Measurements from ENCODE around the gene HIPK2.

HIPK2 gene

DNA sequence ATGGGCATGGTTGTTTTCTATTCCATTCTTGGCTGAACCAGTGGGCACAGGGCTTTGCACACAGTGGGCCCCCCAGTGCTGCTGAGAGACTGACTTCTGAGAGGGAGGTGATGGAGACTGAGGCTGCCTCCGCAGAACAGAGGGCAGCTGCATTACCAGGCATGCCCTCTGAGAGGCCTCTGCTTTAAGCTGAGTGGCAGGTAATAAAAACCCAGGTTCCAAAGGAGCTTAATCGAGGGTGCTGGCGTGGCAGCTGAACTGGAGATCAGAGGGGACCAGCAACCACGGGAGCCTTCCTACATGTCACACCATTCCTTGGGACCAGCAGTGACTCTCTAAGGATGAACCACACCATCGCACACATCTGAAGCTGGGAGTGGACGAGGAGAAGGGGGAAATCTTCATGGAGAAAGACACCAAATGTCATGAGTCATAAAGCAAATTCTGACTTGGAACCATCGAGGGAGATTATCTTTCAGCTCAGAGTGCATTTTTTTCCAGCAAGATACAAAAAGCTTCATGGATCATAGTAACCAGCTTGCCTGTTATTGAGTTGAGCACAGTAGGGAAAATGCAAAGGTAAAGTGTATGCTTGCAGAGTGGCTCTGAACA is 24.6 kb downstream of the HIPK2 start:
- TF ChIP-seq, protein P1, sequence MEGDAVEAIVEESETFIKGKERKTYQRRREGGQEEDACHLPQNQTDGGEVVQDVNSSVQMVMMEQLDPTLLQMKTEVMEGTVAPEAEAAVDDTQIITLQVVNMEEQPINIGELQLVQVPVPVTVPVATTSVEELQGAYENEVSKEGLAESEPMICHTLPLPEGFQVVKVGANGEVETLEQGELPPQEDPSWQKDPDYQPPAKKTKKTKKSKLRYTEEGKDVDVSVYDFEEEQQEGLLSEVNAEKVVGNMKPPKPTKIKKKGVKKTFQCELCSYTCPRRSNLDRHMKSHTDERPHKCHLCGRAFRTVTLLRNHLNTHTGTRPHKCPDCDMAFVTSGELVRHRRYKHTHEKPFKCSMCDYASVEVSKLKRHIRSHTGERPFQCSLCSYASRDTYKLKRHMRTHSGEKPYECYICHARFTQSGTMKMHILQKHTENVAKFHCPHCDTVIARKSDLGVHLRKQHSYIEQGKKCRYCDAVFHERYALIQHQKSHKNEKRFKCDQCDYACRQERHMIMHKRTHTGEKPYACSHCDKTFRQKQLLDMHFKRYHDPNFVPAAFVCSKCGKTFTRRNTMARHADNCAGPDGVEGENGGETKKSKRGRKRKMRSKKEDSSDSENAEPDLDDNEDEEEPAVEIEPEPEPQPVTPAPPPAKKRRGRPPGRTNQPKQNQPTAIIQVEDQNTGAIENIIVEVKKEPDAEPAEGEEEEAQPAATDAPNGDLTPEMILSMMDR (IDR thresholded peaks at IDR 0.05): no peak
- H3K9ac ChIP-seq: no peak overlapping the region

DNA sequence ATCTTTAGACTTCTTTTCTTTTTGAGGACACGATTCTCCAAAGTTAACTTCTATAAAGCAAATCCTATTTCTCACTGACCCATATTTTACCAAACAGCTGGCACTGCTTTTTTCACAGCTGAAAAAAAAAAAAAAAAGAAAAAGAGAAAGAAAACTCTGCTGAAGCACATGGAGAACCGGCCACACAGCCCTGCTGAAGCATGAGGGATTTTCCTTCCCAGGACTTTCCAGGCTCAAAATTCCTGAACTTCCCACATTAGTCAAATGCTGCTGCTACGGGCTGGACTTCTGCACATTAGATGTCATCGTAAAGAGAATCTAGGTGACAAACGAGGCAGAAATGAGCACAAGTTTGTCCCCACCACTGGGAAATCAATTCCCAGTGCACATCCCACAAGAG is 25.2 kb downstream of the HIPK2 start:
- Histone ChIP-seq H3K27me3 (ENCODE audit: control insufficient read depth, insufficient read depth, low read length) (no peaks in the 10 kb centered on the region), H3K4me3 (ENCODE audit: low read depth, low read length) (no peak overlapping the region), H3K9me3 (ENCODE audit: control insufficient read depth, low read length) (no peaks in the 10 kb centered on the region), H2AFZ (no peak overlapping the region), H3K36me3 (ENCODE audit: control insufficient read depth, insufficient read depth, low read length) (no peaks in the 10 kb centered on the region), H3K27ac (no peak overlapping the region), H3K9ac (no peak overlapping the region), H3K4me2 (ENCODE audit: low read length) (no peak overlapping the region), H3K4me1 (peaks cover 3% of the 10 kb centered on the region), H3K79me2 (peaks cover 78% of the 10 kb centered on the region)
- TF ChIP-seq, protein P1 (IDR thresholded peaks at IDR 0.05): no peak

More for the DNA sequence above, 24.6 kb downstream of the HIPK2 start:
- H2AFZ ChIP-seq: no peak overlapping the region
- no peaks in the 10 kb centered on the region for H3K36me3 ChIP-seq (ENCODE audit: control insufficient read depth, insufficient read depth, low read length)
- no peaks in the 10 kb centered on the region for H3K9me3 ChIP-seq (ENCODE audit: control insufficient read depth, low read length)
- no peak overlapping the region for H3K27ac ChIP-seq
- H3K4me3 ChIP-seq (ENCODE audit: low read depth, low read length): no peak overlapping the region
- H3K4me1 ChIP-seq: peaks cover 3% of the 10 kb centered on the region
- H3K79me2 ChIP-seq: peaks cover 80% of the 10 kb centered on the region
- H3K27me3 ChIP-seq (ENCODE audit: control insufficient read depth, insufficient read depth, low read length): no peaks in the 10 kb centered on the region
- no peak overlapping the region for H3K4me2 ChIP-seq (ENCODE audit: low read length)

DNA sequence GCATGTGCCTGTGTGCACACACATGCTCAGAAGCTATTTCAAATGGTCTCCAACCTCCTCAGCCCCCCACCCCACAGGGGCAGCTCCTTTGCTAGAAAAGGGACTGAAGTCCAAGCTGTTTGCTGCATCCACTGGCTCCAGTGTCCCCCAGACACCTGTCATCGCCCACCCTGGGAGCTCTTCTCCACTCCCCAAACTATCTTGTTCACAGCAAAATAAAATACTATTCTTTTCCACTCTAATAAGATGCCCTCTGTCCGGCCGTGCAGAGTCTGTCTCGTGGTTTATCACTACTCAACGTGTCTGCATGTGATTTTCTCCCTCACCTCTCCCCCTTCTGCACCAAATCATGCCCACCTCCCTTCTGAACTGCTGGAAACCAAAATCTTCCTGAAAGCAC is 25.6 kb downstream of the HIPK2 start:
- no peaks in the 10 kb centered on the region for H3K9me3 ChIP-seq (ENCODE audit: control insufficient read depth, low read length)
- H3K4me3 ChIP-seq (ENCODE audit: low read depth, low read length): no peak overlapping the region
- H3K27me3 ChIP-seq (ENCODE audit: control insufficient read depth, insufficient read depth, low read length): no peaks in the 10 kb centered on the region
- peaks cover 78% of the 10 kb centered on the region for H3K79me2 ChIP-seq
- no peak overlapping the region for H3K9ac ChIP-seq
- peaks cover 3% of the 10 kb centered on the region for H3K4me1 ChIP-seq
- H3K4me2 ChIP-seq (ENCODE audit: low read length): no peak overlapping the region
- no peaks in the 10 kb centered on the region for H3K36me3 ChIP-seq (ENCODE audit: control insufficient read depth, insufficient read depth, low read length)
- no peak overlapping the region for H3K27ac ChIP-seq
- no peak overlapping the region for H2AFZ ChIP-seq
- TF ChIP-seq, protein P1 (IDR thresholded peaks at IDR 0.05): no peak

DNA sequence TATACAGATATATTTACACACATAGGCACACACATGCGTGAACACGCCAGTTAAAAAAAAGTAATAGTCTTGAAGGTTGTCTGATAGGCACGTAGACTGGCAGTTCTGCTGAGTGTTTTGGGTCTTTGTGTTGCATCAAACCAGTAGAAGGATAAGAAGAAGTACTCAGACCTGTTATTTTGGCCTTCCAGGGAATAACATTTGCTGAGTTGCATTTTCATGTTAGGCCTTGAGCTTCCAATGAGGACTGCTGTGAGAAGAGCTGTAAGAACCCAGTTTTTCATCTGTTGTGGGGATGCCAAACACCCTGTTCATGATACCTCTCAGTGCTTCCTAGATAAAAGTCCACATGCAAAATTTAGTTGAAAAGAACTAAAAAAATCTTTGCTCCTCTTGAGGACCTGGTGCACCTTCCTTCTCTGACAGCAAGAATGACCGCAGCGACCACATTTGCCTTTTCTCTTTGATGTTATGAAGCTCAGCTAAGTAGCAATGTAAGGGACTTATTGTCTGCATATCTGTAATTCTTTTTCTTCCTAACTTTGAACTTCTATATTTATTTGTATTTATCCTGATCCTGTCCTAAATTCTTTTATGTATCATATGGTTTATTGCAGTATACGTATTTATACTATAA is 27.2 kb downstream of the HIPK2 start:
- H3K27ac ChIP-seq: no peak overlapping the region
- no peak overlapping the region for H3K4me3 ChIP-seq (ENCODE audit: low read depth, low read length)
- H3K79me2 ChIP-seq: peaks cover 84% of the 10 kb centered on the region
- H3K36me3 ChIP-seq (ENCODE audit: control insufficient read depth, insufficient read depth, low read length): no peaks in the 10 kb centered on the region
- no peak overlapping the region for H3K4me2 ChIP-seq (ENCODE audit: low read length)
- no peaks in the 10 kb centered on the region for H3K27me3 ChIP-seq (ENCODE audit: control insufficient read depth, insufficient read depth, low read length)
- no peak overlapping the region for H3K9ac ChIP-seq
- peaks cover 3% of the 10 kb centered on the region for H3K4me1 ChIP-seq
- no peak overlapping the region for H2AFZ ChIP-seq
- TF ChIP-seq, protein P1 (IDR thresholded peaks at IDR 0.05): no peak
- H3K9me3 ChIP-seq (ENCODE audit: control insufficient read depth, low read length): no peaks in the 10 kb centered on the region

- no peaks in the 10 kb centered on the region for H3K36me3 ChIP-seq (ENCODE audit: control insufficient read depth, insufficient read depth, low read length)
- peaks cover 4% of the 10 kb centered on the region for H3K4me1 ChIP-seq
- no peak overlapping the region for H2AFZ ChIP-seq
- H3K9me3 ChIP-seq (ENCODE audit: control insufficient read depth, low read length): no peaks in the 10 kb centered on the region
- no peak overlapping the region for H3K9ac ChIP-seq
- no peak overlapping the region for H3K4me2 ChIP-seq (ENCODE audit: low read length)
- peaks cover 83% of the 10 kb centered on the region for H3K79me2 ChIP-seq
- TF ChIP-seq, protein P1 (IDR thresholded peaks at IDR 0.05): no peak
- H3K4me3 ChIP-seq (ENCODE audit: low read depth, low read length): no peak overlapping the region
- no peak overlapping the region for H3K27ac ChIP-seq
- H3K27me3 ChIP-seq (ENCODE audit: control insufficient read depth, insufficient read depth, low read length): no peaks in the 10 kb centered on the region
These were observed 28.3 kb downstream of the HIPK2 start for GRCh38 chr7:139749545-139749944.
